Kidney (tissue), 14 donors: Measurements from ENCODE around the gene DNM3. TPM values are rescaled to one million over a fixed set of nuclear protein-coding genes. Genes with fewer than 3 reads are reported as not detected.

Experiments
- DNase-seq, 5 donors: peaks; one replicate each; pipeline ENCODE4 v3.0.0-alpha.2; 2013 to 2020
- FAIRE-seq: peaks from 2 replicates; lab custom pipeline; 2012; peaks lifted over from hg19 to GRCh38; lab: Jason Lieb, UNC
- H3K27ac ChIP-seq, 2 donors: one replicate each; pipeline ENCODE4 v1.7.0; 2013; ENCODE audit warnings: low read depth in 2 of 2, low read length in 2 of 2, inconsistent platforms in 1 of 2
- H3K27me3 ChIP-seq: one replicate; pipeline ENCODE4 v1.7.1; 2013; ENCODE audit warnings: low read length, inconsistent platforms; ENCODE audit not compliant: control insufficient read depth, insufficient read depth
- H3K36me3 ChIP-seq, 3 donors: one replicate each; pipeline versions ENCODE4 v1.7.0 to v1.7.1; 2013; ENCODE audit warnings: low read length in 3 of 3, control low read depth in 1 of 3, inconsistent platforms in 1 of 3; ENCODE audit not compliant: insufficient read depth in 3 of 3, control insufficient read depth in 2 of 3
- H3K4me1 ChIP-seq, 3 donors: one replicate each; pipeline versions ENCODE4 v1.7.0 to v1.7.1; 2013; ENCODE audit warnings: low read length in 3 of 3, inconsistent platforms in 1 of 3, low read depth in 1 of 3; ENCODE audit not compliant: control insufficient read depth in 2 of 3, insufficient read depth in 2 of 3
- H3K4me3 ChIP-seq, 3 donors: one replicate each; pipeline versions ENCODE4 v1.7.0 to v1.8.1; 2013; ENCODE audit warnings: low read length in 3 of 3, control low read depth in 1 of 3, inconsistent platforms in 1 of 3
- H3K9ac ChIP-seq, 3 donors: one replicate each; pipeline versions ENCODE4 v1.7.0 to v1.7.1; 2013; ENCODE audit warnings: low read length in 3 of 3, control low read depth in 1 of 3, inconsistent platforms in 1 of 3
- H3K9me3 ChIP-seq, 3 donors: one replicate each; pipeline versions ENCODE4 v1.7.0 to v1.7.1; 2013; ENCODE audit warnings: low read length in 3 of 3, control low read depth in 1 of 3, inconsistent platforms in 1 of 3; ENCODE audit not compliant: control insufficient read depth in 2 of 3, insufficient read depth in 1 of 3
- CTCF ChIP-seq: IDR thresholded peaks from 3 replicates; pipeline ENCODE4 v1.5.1; 2012; ENCODE audit warnings: mild to moderate bottlenecking, moderate library complexity, borderline replicate concordance; ENCODE audit not compliant: insufficient read depth; ENCODE audit errors: extremely low read depth
- intact Hi-C: fragments of 100-400 bp; cut with DNase I; formaldehyde crosslinking; loops from one replicate; pipeline ENCODE4 v1.11.1; 2022
- polyA plus RNA-seq: library from polyadenylated mRNA; stranded (reverse); fragments of 350-450 nt; fragmentation: Illumina TruSeq; extraction: RNeasy Lipid Tissue Mini Kit (QIAGEN cat#74804); gene quantifications from one replicate; pipeline ENCODE4 v1.2.3, GENCODE V29; 2014; ENCODE audit warnings: low read depth, low replicate concordance; ENCODE audit not compliant: insufficient read depth
- total RNA-seq: library from RNA; stranded (reverse); fragmentation: NEBNext Ultra II Directional; extraction: Animal tissue kit (Norgen Biotek cat#: 25700); gene quantifications from one replicate; pipeline ENCODE4 v1.2.1, GENCODE V29; 2021
- donor health status: control.
- donor health status: control.
- donor health status: control.
- donor health status: control.
- donor health status: control.
- donor health status: DM: yes; HTN: yes; CAD: no.
- donor health status: Normal renal cell carcinoma (clear cell type).

The DNM3 gene
- total and polyA plus RNA-seq, 2 donors from 2014 or later: 5.9 to 19.1 TPM

DNA sequence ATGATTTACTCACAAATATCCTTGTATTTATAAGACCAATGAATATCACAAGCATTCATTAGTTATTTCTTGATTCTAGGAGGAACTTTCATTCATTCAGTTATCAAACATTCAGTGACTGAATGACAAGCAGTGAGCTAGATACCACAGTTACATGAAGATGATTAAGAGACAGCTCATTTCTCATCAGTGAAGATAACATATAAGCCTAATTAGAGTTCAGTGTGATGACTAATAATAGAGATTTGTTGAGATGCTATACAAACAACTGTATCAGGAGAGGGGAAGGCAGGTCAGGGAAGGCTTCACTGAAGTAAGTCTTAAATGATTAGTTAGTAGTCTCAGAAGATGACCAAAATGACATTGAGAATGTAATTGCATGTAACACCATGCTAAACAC, 564.6 kb downstream of the DNM3 start:
- H3K4me3 ChIP-seq: no peak overlapping the region
- H3K9me3 ChIP-seq: no peaks in the 10 kb centered on the region
- TF ChIP-seq CTCF: no peak
- H3K36me3 ChIP-seq: no peaks in the 10 kb centered on the region
- H3K27me3 ChIP-seq: no peaks in the 10 kb centered on the region
- intact Hi-C loops: no loop called here
- no peak for DNase-seq
- no peak overlapping the region for H3K9ac ChIP-seq
- FAIRE-seq: no peak
- no peaks in the 10 kb centered on the region for H3K4me1 ChIP-seq
- no peak overlapping the region for H3K27ac ChIP-seq

GRCh38 chr1:172406968-172407367, 565.7 kb downstream of the DNM3 start:
- no peaks in the 10 kb centered on the region for H3K27me3 ChIP-seq
- H3K9me3 ChIP-seq: no peaks in the 10 kb centered on the region
- no peak overlapping the region for H3K4me3 ChIP-seq
- H3K27ac ChIP-seq: no peak overlapping the region
- no peaks in the 10 kb centered on the region for H3K36me3 ChIP-seq
- intact Hi-C loops: no loop called here
- DNase-seq (no peak), FAIRE-seq (no peak)
- H3K4me1 ChIP-seq: no peaks in the 10 kb centered on the region
- no peak overlapping the region for H3K9ac ChIP-seq
- TF ChIP-seq CTCF: no peak

GRCh38 chr1:172408958-172409357, 567.7 kb downstream of the DNM3 start:
- no peak for TF ChIP-seq CTCF
- intact Hi-C loops: no loop called here
- FAIRE-seq (no peak), DNase-seq (no peak)
- Histone ChIP-seq H3K4me1 (no peaks in the 10 kb centered on the region), H3K9me3 (no peaks in the 10 kb centered on the region), H3K27me3 (no peaks in the 10 kb centered on the region), H3K9ac (no peak overlapping the region), H3K4me3 (no peak overlapping the region), H3K27ac (no peak overlapping the region), H3K36me3 (no peaks in the 10 kb centered on the region)

- Histone ChIP-seq H3K4me3 (no peak overlapping the region), H3K9me3 (no peaks in the 10 kb centered on the region), H3K36me3 (no peaks in the 10 kb centered on the region), H3K9ac (no peak overlapping the region), H3K27me3 (no peaks in the 10 kb centered on the region), H3K27ac (no peak overlapping the region), H3K4me1 (no peaks in the 10 kb centered on the region)
- DNase-seq: no peak
- FAIRE-seq: no peak
- TF ChIP-seq CTCF: no peak
- intact Hi-C loops: no loop called here
Measured at GRCh38 chr1:172410027-172410426, 568.7 kb downstream of the DNM3 start.
